WTC11 (cell line): ENCODE results near the gene TGFBI.

Experiments
- ATF2 ChIP-seq: sonication (generic); formaldehyde crosslinking; IDR thresholded peaks from 2 replicates; pipeline ENCODE4 v1.8.1; 2022; ENCODE audit warnings: low read depth, missing genetic modification reagents, borderline replicate concordance
- CBFB ChIP-seq: sonication (generic); formaldehyde crosslinking; IDR thresholded peaks from 2 replicates; pipeline ENCODE4 v1.8.1; 2022; ENCODE audit warnings: mild to moderate bottlenecking, low read depth, missing genetic modification reagents
- ELF4 ChIP-seq: sonication (generic); formaldehyde crosslinking; IDR thresholded peaks from 2 replicates; pipeline ENCODE4 v1.8.1; 2022; ENCODE audit warnings: low read depth, mild to moderate bottlenecking, moderate library complexity, missing genetic modification reagents
- NR1H2 ChIP-seq: sonication (generic); formaldehyde crosslinking; IDR thresholded peaks from 2 replicates; pipeline ENCODE4 v1.9.0; 2021; ENCODE audit warnings: mild to moderate bottlenecking, moderate library complexity, missing genetic modification reagents
- SP1 ChIP-seq: sonication (generic); formaldehyde crosslinking; conservative IDR thresholded peaks from 2 replicates; pipeline ENCODE4 v1.8.1; 2022; ENCODE audit warnings: missing genetic modification reagents
- TF ChIP-seq, protein P1 (sequence below): fragments of 200-600 bp; IDR thresholded peaks from 2 replicates; pipeline ENCODE4 v1.8.0; 2022; ENCODE audit warnings: antibody characterized with exemption
- TF ChIP-seq, protein P2 (sequence below): sonication (generic); formaldehyde crosslinking; IDR thresholded peaks from 2 replicates; pipeline ENCODE4 v1.8.1; 2023; ENCODE audit warnings: mild to moderate bottlenecking, missing genetic modification reagents, moderate library complexity

DNA sequence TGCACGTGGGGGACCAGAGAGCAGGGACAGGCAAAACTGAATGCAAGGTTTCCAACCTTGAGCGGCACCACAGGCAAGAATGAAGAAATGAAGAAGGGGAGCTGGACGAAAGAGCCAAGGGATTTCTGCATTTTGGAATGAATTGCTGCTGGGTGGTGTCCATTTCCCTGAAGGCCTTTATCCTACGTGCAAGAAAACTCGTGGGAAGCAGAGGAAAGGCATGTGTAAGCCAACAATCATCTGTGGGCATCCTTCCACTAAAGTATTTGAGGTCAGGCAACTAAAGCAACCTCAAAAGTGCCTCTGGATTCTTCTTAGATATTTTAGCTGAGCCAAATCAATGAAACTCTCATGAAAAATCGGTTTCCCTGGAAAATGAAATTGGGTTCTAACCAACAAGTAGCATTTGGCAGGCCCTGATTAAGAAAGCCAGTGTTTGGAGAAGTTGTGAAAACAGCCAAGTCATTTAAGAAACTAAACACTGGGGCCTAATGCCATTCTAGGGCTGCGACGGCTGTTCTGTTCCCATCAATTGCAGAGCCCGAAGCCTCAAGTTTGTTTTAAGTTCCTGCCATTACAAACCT is 4.7 kb upstream of the TGFBI start:
- TF ChIP-seq ELF4 (CRISPR knock-in tag): no peak
- no peak for TF ChIP-seq CBFB (CRISPR knock-in tag)
- TF ChIP-seq NR1H2 (CRISPR knock-in tag): no peak
- TF ChIP-seq, protein P1, sequence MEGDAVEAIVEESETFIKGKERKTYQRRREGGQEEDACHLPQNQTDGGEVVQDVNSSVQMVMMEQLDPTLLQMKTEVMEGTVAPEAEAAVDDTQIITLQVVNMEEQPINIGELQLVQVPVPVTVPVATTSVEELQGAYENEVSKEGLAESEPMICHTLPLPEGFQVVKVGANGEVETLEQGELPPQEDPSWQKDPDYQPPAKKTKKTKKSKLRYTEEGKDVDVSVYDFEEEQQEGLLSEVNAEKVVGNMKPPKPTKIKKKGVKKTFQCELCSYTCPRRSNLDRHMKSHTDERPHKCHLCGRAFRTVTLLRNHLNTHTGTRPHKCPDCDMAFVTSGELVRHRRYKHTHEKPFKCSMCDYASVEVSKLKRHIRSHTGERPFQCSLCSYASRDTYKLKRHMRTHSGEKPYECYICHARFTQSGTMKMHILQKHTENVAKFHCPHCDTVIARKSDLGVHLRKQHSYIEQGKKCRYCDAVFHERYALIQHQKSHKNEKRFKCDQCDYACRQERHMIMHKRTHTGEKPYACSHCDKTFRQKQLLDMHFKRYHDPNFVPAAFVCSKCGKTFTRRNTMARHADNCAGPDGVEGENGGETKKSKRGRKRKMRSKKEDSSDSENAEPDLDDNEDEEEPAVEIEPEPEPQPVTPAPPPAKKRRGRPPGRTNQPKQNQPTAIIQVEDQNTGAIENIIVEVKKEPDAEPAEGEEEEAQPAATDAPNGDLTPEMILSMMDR: no peak
- no peak for TF ChIP-seq SP1
- TF ChIP-seq, protein P2, sequence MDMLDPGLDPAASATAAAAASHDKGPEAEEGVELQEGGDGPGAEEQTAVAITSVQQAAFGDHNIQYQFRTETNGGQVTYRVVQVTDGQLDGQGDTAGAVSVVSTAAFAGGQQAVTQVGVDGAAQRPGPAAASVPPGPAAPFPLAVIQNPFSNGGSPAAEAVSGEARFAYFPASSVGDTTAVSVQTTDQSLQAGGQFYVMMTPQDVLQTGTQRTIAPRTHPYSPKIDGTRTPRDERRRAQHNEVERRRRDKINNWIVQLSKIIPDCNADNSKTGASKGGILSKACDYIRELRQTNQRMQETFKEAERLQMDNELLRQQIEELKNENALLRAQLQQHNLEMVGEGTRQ: no peak
- TF ChIP-seq ATF2 (CRISPR knock-in tag): no peak
